ENCODE measurements around the gene ARHGAP22. TPM values are rescaled to one million over a fixed set of nuclear protein-coding genes. Genes with fewer than 3 reads are reported as not detected.
"Not testable (repeated sequence)": the region's sequence is repeated elsewhere in the genome, so short reads cannot be mapped to it uniquely, and the experiment has no call there.

Gene ARHGAP22
- total RNA-seq, 1 donor from 2014 or later = 3.8 TPM

GRCh38 chr10:48430402-48430993 is 174.4 kb downstream of the ARHGAP22 start:
- TF ChIP-seq, protein P1, sequence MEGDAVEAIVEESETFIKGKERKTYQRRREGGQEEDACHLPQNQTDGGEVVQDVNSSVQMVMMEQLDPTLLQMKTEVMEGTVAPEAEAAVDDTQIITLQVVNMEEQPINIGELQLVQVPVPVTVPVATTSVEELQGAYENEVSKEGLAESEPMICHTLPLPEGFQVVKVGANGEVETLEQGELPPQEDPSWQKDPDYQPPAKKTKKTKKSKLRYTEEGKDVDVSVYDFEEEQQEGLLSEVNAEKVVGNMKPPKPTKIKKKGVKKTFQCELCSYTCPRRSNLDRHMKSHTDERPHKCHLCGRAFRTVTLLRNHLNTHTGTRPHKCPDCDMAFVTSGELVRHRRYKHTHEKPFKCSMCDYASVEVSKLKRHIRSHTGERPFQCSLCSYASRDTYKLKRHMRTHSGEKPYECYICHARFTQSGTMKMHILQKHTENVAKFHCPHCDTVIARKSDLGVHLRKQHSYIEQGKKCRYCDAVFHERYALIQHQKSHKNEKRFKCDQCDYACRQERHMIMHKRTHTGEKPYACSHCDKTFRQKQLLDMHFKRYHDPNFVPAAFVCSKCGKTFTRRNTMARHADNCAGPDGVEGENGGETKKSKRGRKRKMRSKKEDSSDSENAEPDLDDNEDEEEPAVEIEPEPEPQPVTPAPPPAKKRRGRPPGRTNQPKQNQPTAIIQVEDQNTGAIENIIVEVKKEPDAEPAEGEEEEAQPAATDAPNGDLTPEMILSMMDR (IDR thresholded peaks at IDR 0.05; ENCODE audit: unreplicated experiment) = no peak
- Mint-ChIP-seq H3K27ac (peak overlapping the region; percentile 85), H3K36me3 (ENCODE audit: insufficient read depth) (peaks cover 13% of the 10 kb centered on the region), H3K9me3 (ENCODE audit: low read depth) (no peaks in the 10 kb centered on the region), H3K4me1 (ENCODE audit: low read depth) (peaks cover 6% of the 10 kb centered on the region), H3K4me3 (ENCODE audit: low read depth) (no peak overlapping the region), H3K27me3 (no peaks in the 10 kb centered on the region)
- no peak for DNase-seq (ENCODE audit: low spot score, unreplicated experiment)

- peaks cover 6% of the 10 kb centered on the region for H3K4me1 Mint-ChIP-seq (ENCODE audit: low read depth)
- no peaks in the 10 kb centered on the region for H3K27me3 Mint-ChIP-seq
- no peak overlapping the region for H3K4me3 Mint-ChIP-seq (ENCODE audit: low read depth)
- H3K27ac Mint-ChIP-seq = no peak overlapping the region
- no peak for DNase-seq (ENCODE audit: low spot score, unreplicated experiment)
- TF ChIP-seq, protein P1 (IDR thresholded peaks at IDR 0.05; ENCODE audit: unreplicated experiment) = no peak
- peaks cover 13% of the 10 kb centered on the region for H3K36me3 Mint-ChIP-seq (ENCODE audit: insufficient read depth)
- no peaks in the 10 kb centered on the region for H3K9me3 Mint-ChIP-seq (ENCODE audit: low read depth)
These were observed 175.6 kb downstream of the ARHGAP22 start for GRCh38 chr10:48429309-48429708.

DNA sequence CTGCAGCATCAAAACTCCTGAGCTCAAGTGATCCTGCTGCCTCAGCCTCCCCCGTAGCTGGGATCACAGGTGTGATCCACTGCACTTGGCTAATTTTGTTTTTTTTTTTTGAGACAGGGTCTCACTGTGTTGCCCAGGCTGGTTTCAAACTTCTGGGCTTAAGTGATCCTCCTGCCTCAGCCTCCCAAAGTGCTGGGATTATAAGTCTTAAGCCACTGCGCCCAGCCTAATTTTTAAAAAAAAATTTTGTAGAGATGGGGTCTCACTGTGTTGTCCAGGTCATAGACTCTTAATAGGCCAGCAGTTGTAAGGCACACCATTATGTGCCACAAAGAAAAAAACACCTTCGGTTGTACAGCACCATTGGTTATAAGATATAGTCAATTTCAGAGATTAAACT is 176.0 kb downstream of the ARHGAP22 start:
- Mint-ChIP-seq H3K9me3 (ENCODE audit: low read depth) (no peaks in the 10 kb centered on the region), H3K27ac (no peak overlapping the region), H3K36me3 (ENCODE audit: insufficient read depth) (peaks cover 13% of the 10 kb centered on the region), H3K4me1 (ENCODE audit: low read depth) (peaks cover 6% of the 10 kb centered on the region), H3K4me3 (ENCODE audit: low read depth) (no peak overlapping the region), H3K27me3 (no peaks in the 10 kb centered on the region)
- TF ChIP-seq, protein P1 (IDR thresholded peaks at IDR 0.05; ENCODE audit: unreplicated experiment) = no peak
- no peak for DNase-seq (ENCODE audit: low spot score, unreplicated experiment)

- H3K27me3 Mint-ChIP-seq = no peaks in the 10 kb centered on the region
- TF ChIP-seq, protein P1 (IDR thresholded peaks at IDR 0.05; ENCODE audit: unreplicated experiment) = no peak
- no peaks in the 10 kb centered on the region for H3K9me3 Mint-ChIP-seq (ENCODE audit: low read depth)
- H3K4me3 Mint-ChIP-seq (ENCODE audit: low read depth) = no peak overlapping the region
- peaks cover 4% of the 10 kb centered on the region for H3K36me3 Mint-ChIP-seq (ENCODE audit: insufficient read depth)
- no peak for DNase-seq (ENCODE audit: low spot score, unreplicated experiment)
- no peaks in the 10 kb centered on the region for H3K4me1 Mint-ChIP-seq (ENCODE audit: low read depth)
- H3K27ac Mint-ChIP-seq = no peak overlapping the region
These were observed 181.0 kb downstream of the ARHGAP22 start for GRCh38 chr10:48423884-48424283.

- H3K27ac Mint-ChIP-seq; H3K4me3 Mint-ChIP-seq (ENCODE audit: low read depth); H3K36me3 Mint-ChIP-seq (ENCODE audit: insufficient read depth); DNase-seq (ENCODE audit: low spot score, unreplicated experiment); H3K27me3 Mint-ChIP-seq; H3K9me3 Mint-ChIP-seq (ENCODE audit: low read depth): not testable (repeated sequence)
- peaks cover 16% of the 10 kb centered on the region for H3K4me1 Mint-ChIP-seq (ENCODE audit: low read depth)
These were observed 183.0 kb downstream of the ARHGAP22 start for GRCh38 chr10:48421862-48422261.

GRCh38 chr10:48419714-48420113 is 185.2 kb downstream of the ARHGAP22 start:
- peaks cover 26% of the 10 kb centered on the region for H3K4me1 Mint-ChIP-seq (ENCODE audit: low read depth)
- TF ChIP-seq, protein P1 (IDR thresholded peaks at IDR 0.05; ENCODE audit: unreplicated experiment) = no peak
- no peak overlapping the region for H3K27ac Mint-ChIP-seq
- DNase-seq (ENCODE audit: low spot score, unreplicated experiment) = no peak
- peaks cover 2% of the 10 kb centered on the region for H3K36me3 Mint-ChIP-seq (ENCODE audit: insufficient read depth)
- no peaks in the 10 kb centered on the region for H3K27me3 Mint-ChIP-seq
- H3K9me3 Mint-ChIP-seq (ENCODE audit: low read depth) = no peaks in the 10 kb centered on the region
- H3K4me3 Mint-ChIP-seq (ENCODE audit: low read depth) = no peak overlapping the region
